Right renal cortex interstitium (tissue), 3 donors: Measurements from ENCODE around the gene BCLAF3. TPM values are rescaled to one million over a fixed set of nuclear protein-coding genes. Genes with fewer than 3 reads are reported as not detected.

Experiments used
- DNase-seq, 3 donors: peaks; one replicate each; pipeline ENCODE4 v3.0.0-alpha.2; 2013; ENCODE audit warnings: low read depth in 3 of 3, low spot score in 2 of 3
- polyA plus RNA-seq, 3 donors: library from polyadenylated mRNA; unstranded; fragments of 120-200 nt; gene quantifications; one replicate each; pipeline ENCODE4 v1.2.1, GENCODE V29; 2013; ENCODE audit not compliant: insufficient read length in 3 of 3

BCLAF3 gene
- polyA plus RNA-seq, 3 donors: 10.7 to 14.1 (median 12.4) TPM

DNA sequence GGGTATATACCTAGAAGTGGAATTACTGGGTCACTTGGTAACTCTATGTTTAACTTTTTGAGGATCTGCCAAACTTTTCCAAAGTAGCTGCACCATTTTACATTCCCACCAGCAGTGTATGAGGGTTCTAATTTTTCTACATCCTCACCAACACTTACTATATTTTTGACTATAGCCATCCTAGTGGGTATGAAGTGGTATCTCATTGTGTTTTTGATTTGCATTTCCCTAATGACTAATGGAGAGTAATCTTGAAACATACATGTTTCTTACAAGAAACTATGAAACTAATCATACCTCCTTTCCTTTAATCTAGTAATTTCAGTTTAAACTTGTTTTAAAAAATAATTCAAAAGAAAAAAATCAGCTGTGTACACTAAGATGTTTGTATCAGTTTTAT lies 17.9 kb downstream of the BCLAF3 start:
- DNase-seq: no peak

DNA sequence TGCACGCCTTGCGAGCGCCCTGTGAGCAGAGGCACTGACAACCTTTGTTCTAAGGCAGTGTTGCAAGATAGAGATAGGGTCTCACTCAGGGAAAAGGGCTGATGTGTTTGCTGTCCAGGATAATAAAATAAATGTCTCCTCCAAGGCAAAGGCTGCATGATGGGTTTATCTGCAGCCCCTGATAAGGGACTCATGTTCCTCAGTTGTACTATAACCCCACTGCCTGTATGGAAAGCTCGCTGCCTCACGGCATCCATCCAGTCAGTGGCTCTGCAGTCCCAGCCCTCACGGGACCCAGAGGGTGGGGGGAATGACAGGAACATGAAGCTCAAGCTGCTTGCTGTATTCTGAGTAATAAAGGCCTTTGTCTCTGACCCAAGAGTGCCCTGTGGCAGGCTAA lies 22.6 kb downstream of the BCLAF3 start:
- no peak for DNase-seq

DNA sequence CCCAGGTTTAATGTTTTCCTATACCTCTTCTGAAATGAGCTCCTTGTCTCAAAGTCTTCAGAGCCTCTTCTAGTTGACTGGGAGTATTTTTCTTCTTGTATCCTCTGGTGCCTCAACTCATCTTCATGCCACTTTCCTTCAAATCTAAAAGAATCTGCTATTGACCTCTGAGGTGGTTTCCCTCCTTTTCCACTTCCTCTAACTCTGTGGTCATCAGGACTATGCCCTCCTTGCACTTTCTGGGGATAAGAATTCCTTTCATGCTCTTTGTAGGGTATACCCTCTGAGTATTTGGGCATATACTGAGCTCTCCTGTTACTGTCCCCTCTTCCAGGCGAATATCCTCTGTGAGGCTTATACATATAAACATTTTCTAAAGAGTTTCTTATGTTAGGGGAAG lies 24.8 kb downstream of the BCLAF3 start:
- DNase-seq: no peak

GRCh38 chrX:19964017-19964710 lies 26.7 kb downstream of the BCLAF3 start:
- DNase-seq: no peak

- DNase-seq: no peak
These were observed 29.9 kb downstream of the BCLAF3 start for GRCh38 chrX:19960913-19961312.

GRCh38 chrX:19958552-19959486 lies 32.0 kb downstream of the BCLAF3 start:
- DNase-seq: no peak

DNA sequence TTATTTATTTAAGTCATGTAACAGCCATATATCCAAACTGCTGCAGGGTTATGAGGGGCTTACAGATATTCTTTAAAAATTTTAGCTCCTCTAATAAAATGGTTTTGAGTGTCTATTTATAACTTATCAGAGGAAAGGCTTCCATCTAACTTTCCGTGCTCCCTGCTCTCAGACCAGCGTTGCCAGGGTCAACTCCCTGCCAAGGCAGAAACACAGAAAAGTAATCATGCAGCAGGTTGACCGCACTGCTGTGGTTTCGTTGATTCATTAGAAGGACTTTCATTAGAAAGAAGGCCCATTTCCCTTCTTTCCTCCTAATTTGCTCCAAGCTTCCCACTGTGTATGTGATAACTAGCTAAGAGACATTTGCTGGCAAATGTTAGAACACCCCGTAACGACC lies 33.9 kb downstream of the BCLAF3 start:
- no peak for DNase-seq

GRCh38 chrX:19956306-19956705 lies 34.6 kb downstream of the BCLAF3 start:
- no peak for DNase-seq

GRCh38 chrX:19955306-19955705 lies 35.6 kb downstream of the BCLAF3 start:
- DNase-seq: no peak

DNA sequence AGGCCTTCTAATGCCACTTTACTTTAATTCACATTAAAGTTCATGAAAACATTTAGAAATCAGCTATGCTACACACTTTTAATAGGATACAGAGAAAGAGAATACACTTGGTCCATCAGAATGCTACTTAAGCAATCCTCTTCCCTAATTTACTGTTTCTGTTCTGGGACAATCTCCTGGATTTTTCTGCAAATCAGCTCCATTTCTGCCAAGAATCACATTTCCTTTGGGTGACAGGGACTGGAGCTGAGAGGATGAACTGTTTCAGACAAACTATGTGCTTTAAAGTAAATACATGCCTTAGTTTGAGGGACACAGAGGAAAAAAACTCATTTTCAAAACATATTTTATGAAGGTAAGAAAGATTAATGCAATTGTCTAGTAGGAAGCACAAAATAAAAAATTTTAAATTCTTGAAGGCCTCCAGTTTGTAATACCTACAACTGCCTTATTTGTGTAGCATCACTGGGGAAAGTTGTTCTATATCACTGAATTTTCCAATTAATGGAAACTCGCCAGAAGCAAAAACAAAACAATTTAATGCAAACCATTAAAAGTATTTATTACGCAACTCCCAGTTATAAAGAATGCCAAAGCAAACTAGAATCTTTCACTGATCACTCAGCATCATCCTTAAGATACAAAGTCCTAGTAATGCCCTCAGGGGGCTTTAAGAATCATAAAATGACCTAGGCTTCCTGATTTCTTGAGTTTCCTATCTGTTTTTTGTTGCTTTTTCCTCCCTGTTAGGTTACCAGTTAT lies 36.3 kb downstream of the BCLAF3 start:
- DNase-seq: no peak

DNA sequence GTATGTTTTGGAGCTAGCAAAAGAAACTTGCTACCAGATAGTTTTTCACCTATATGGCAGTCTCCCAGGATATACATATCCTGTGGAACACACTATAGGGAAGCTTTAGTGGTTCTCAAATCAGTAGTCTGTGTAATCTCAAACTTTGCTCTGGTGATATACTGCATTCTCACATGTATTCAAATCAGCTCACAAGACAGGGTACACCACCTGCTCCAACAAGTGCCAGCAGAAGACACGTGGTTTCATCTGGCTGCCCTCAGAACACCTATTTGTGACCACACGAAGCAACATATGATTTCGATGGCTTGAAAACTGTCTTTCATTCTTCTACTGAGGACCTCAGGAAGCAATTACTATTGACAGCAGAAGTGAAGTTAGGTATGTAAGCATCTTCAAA lies 37.7 kb downstream of the BCLAF3 start:
- DNase-seq: no peak

GRCh38 chrX:19949340-19949739 lies 41.5 kb downstream of the BCLAF3 start:
- no peak for DNase-seq

- no peak for DNase-seq
These were observed 43.2 kb downstream of the BCLAF3 start for GRCh38 chrX:19947612-19948011.

Other genes with a start within 250 kb of the BCLAF3 start
- 10 to 100 TPM; 39.6 to 43.0 (median 42.9) TPM for gene SH3KBP1, start 103.5 kb downstream of the BCLAF3 start, polyA plus RNA-seq
- gene MAP7D2, start 125.8 kb upstream of the BCLAF3 start, polyA plus RNA-seq: 1 to 10 TPM; 2.7 to 3.5 (median 3.1) TPM
- 100 to 1,000 TPM in 2 of 3 donors, 10 to 100 TPM in 1; 92.6 to 107 (median 102) TPM for gene EIF1AX, start 150.8 kb upstream of the BCLAF3 start, polyA plus RNA-seq